DMS79 (cell line): ENCODE data around the gene MAP3K5.
A peak's percentile ranks its signal among the peaks of the same experiment; 100 is the strongest.
"Not testable (repeated sequence)": the region's sequence is repeated elsewhere in the genome, so short reads cannot be mapped to it uniquely, and the experiment has no call there.

Source experiments
- DNase-seq: peaks from one replicate; lab custom pipeline; 2025; lab: John Stamatoyannopoulos, UW

MAP3K5 gene

GRCh38 chr6:136773473-136773796, 18.8 kb downstream of the MAP3K5 start:
- no peak for DNase-seq

- DNase-seq: peak; percentile 81
Observed at GRCh38 chr6:136772685-136773472, 19.4 kb downstream of the MAP3K5 start.

- no peak for DNase-seq
Observed at GRCh38 chr6:136771306-136771705, 21.0 kb downstream of the MAP3K5 start.

GRCh38 chr6:136769759-136770158, 22.5 kb downstream of the MAP3K5 start:
- DNase-seq: no peak

- no peak for DNase-seq
Observed at GRCh38 chr6:136769124-136769523, 23.2 kb downstream of the MAP3K5 start.

GRCh38 chr6:136767570-136768309, 24.5 kb downstream of the MAP3K5 start:
- DNase-seq: no peak

- no peak for DNase-seq
Observed at GRCh38 chr6:136767103-136767502, 25.2 kb downstream of the MAP3K5 start.

- DNase-seq: no peak
Observed at GRCh38 chr6:136766274-136766673, 26.0 kb downstream of the MAP3K5 start.

- no peak for DNase-seq
Observed at GRCh38 chr6:136764517-136764993, 27.7 kb downstream of the MAP3K5 start.

GRCh38 chr6:136763716-136764516, 28.4 kb downstream of the MAP3K5 start:
- DNase-seq: no peak

- DNase-seq: no peak
Observed at GRCh38 chr6:136763255-136763654, 29.0 kb downstream of the MAP3K5 start.

- DNase-seq: no peak
Observed at GRCh38 chr6:136762022-136762975, 30.0 kb downstream of the MAP3K5 start.

- no peak for DNase-seq
Observed at GRCh38 chr6:136761227-136761922, 30.9 kb downstream of the MAP3K5 start.

GRCh38 chr6:136760781-136761180, 31.5 kb downstream of the MAP3K5 start:
- not testable (repeated sequence) for DNase-seq

GRCh38 chr6:136757150-136757549, 35.1 kb downstream of the MAP3K5 start:
- no peak for DNase-seq

- DNase-seq: no peak
Observed at GRCh38 chr6:136754820-136755219, 37.5 kb downstream of the MAP3K5 start.

- DNase-seq: no peak
Observed at GRCh38 chr6:136753624-136754023, 38.7 kb downstream of the MAP3K5 start.

- no peak for DNase-seq
Observed at GRCh38 chr6:136752554-136752953, 39.7 kb downstream of the MAP3K5 start.

GRCh38 chr6:136751991-136752390, 40.3 kb downstream of the MAP3K5 start:
- no peak for DNase-seq

GRCh38 chr6:136751522-136751956, 40.7 kb downstream of the MAP3K5 start:
- no peak for DNase-seq
